Caco-2 (cell line): ENCODE measurements around the gene AGXT2. TPM values are rescaled to one million over a fixed set of nuclear protein-coding genes. Genes with fewer than 3 reads are reported as not detected.

Source experiments
- BruUV-seq: library from RNA; stranded (reverse); fragments of 400-500 nt; replicated peaks from 2 replicates; lab custom pipeline; 2021; lab: Mats Ljungman, UMichigan
- CTCF ChIA-PET: fragments of 300-600 bp; sonication (Branson Sonifier 250); formaldehyde crosslinking; loops from one replicate; lab custom pipeline; 2022; ENCODE audit warnings: antibody characterized with exemption; lab: Charles Lee
- POLR2A ChIA-PET: fragments of 300-600 bp; sonication (Branson Sonifier 250); formaldehyde crosslinking; loops from one replicate; lab custom pipeline; 2022; ENCODE audit warnings: antibody characterized with exemption; lab: Charles Lee
- DNase-seq, 2 experiments: peaks; one replicate each; pipeline versions ENCODE4 v3.0.0 to v3.0.0-alpha.2; 2020 to 2022
- H3K27me3 ChIP-seq: replicated peaks from 2 replicates; pipeline ENCODE4 v1.6.0; 2011; ENCODE audit warnings: low read length; ENCODE audit not compliant: control insufficient read depth, insufficient read depth
- H3K36me3 ChIP-seq: 2 replicates; pipeline ENCODE4 v1.5.1; 2011; ENCODE audit warnings: low read length; ENCODE audit not compliant: control insufficient read depth, insufficient read depth
- H3K4me1 ChIP-seq: fragments of 250-450 bp; sonication (Bioruptor Pico); 2 replicates; pipeline ENCODE4 v1.5.1; 2020; ENCODE audit warnings: mild to moderate bottlenecking
- H3K4me3 ChIP-seq: 2 replicates; pipeline ENCODE4 v1.5.1; 2011; ENCODE audit warnings: low read depth, mild to moderate bottlenecking, control low read depth, low read length
- H3K9me3 ChIP-seq: fragments of 250-450 bp; sonication (Bioruptor Pico); 2 replicates; pipeline ENCODE4 v1.5.1; 2020; ENCODE audit warnings: mild to moderate bottlenecking, moderate library complexity
- H3K27ac Mint-ChIP-seq: one replicate; pipeline ENCODE4 v1.8.0; 2022; ENCODE audit warnings: mixed read lengths; ENCODE audit not compliant: unreplicated experiment
- H3K27me3 Mint-ChIP-seq: one replicate; pipeline ENCODE4 v1.8.0; 2022; ENCODE audit warnings: mixed read lengths; ENCODE audit not compliant: insufficient read depth, unreplicated experiment
- H3K36me3 Mint-ChIP-seq: one replicate; pipeline ENCODE4 v1.8.0; 2022; ENCODE audit warnings: mild to moderate bottlenecking, mixed read lengths; ENCODE audit not compliant: insufficient read depth, unreplicated experiment
- H3K4me1 Mint-ChIP-seq: one replicate; pipeline ENCODE4 v1.8.0; 2022; ENCODE audit warnings: low read depth, mixed read lengths; ENCODE audit not compliant: unreplicated experiment
- H3K4me3 Mint-ChIP-seq: one replicate; pipeline ENCODE4 v1.8.0; 2022; ENCODE audit warnings: mild to moderate bottlenecking, moderate library complexity, mixed read lengths; ENCODE audit not compliant: unreplicated experiment
- H3K9me3 Mint-ChIP-seq: one replicate; pipeline ENCODE4 v1.8.0; 2022; ENCODE audit warnings: mixed read lengths; ENCODE audit not compliant: unreplicated experiment
- CTCF ChIP-seq, 2 experiments: fragments of 200-600 bp in 1 of 2; IDR thresholded peaks; 1 replicate in 1 of 2; 2 replicates in 1 of 2; pipeline versions ENCODE4 v1.5.1 to v1.8.0; 2011 to 2022; ENCODE audit warnings: antibody characterized with exemption in 1 of 2, control low read depth in 1 of 2, inconsistent platforms in 1 of 2, low read depth in 1 of 2, low read length in 1 of 2, mild to moderate bottlenecking in 1 of 2, moderate library complexity in 1 of 2; ENCODE audit not compliant: insufficient read depth in 1 of 2, severe bottlenecking in 1 of 2, unreplicated experiment in 1 of 2
- intact Hi-C: fragments of 100-400 bp; cut with micrococcal nuclease; formaldehyde crosslinking; loops from one replicate; pipeline ENCODE4 v1.10.0; 2022; ENCODE audit not compliant: unreplicated experiment
- total RNA-seq: library from RNA; stranded (reverse); gene quantifications from 2 replicates; pipeline ENCODE4 v1.2.3, GENCODE V29; 2022

Gene AGXT2
- total RNA-seq, 1 experiment from 2014 or later, result not detected

- intact Hi-C loops, result no loop called here
- POLR2A ChIA-PET, result no interaction called here
- no peak for TF ChIP-seq CTCF (IDR thresholded peaks at IDR 0.05; ENCODE audit: insufficient read depth in 1 of 2, low read depth in 1 of 2, low read length in 1 of 2, severe bottlenecking in 1 of 2, unreplicated experiment in 1 of 2)
- Mint-ChIP-seq H3K4me1 (no peaks in the 10 kb centered on the region), H3K9me3 (no peaks in the 10 kb centered on the region), H3K27ac (no peak overlapping the region), H3K36me3 (no peaks in the 10 kb centered on the region), H3K27me3 (peaks cover 2% of the 10 kb centered on the region), H3K4me3 (no peak overlapping the region)
- BruUV-seq, result no TSS peak
- Histone ChIP-seq H3K9me3 (no peaks in the 10 kb centered on the region), H3K27me3 (no peaks in the 10 kb centered on the region), H3K4me1 (no peaks in the 10 kb centered on the region), H3K4me3 (no peak overlapping the region), H3K36me3 (no peaks in the 10 kb centered on the region)
- CTCF ChIA-PET, result interaction anchor here (0.7 kb wide), 1 partner anchor 52 kb away, joined by 5 read pairs; no protein-coding TSS in a partner anchor
- no peak for DNase-seq
Observed at GRCh38 chr5:35010676-35011075, 37.1 kb downstream of the AGXT2 start.

GRCh38 chr5:35009657-35010056, 38.1 kb downstream of the AGXT2 start:
- Histone ChIP-seq H3K4me3 (no peak overlapping the region), H3K27me3 (no peaks in the 10 kb centered on the region), H3K4me1 (no peaks in the 10 kb centered on the region), H3K9me3 (no peaks in the 10 kb centered on the region), H3K36me3 (no peaks in the 10 kb centered on the region)
- intact Hi-C loops, result no loop called here
- Mint-ChIP-seq H3K27ac (no peak overlapping the region), H3K4me3 (no peak overlapping the region), H3K4me1 (no peaks in the 10 kb centered on the region), H3K36me3 (no peaks in the 10 kb centered on the region), H3K9me3 (no peaks in the 10 kb centered on the region), H3K27me3 (peaks cover 2% of the 10 kb centered on the region)
- CTCF ChIA-PET, result no interaction called here
- no peak for TF ChIP-seq CTCF (IDR thresholded peaks at IDR 0.05; ENCODE audit: insufficient read depth in 1 of 2, low read depth in 1 of 2, low read length in 1 of 2, severe bottlenecking in 1 of 2, unreplicated experiment in 1 of 2)
- DNase-seq, result no peak
- POLR2A ChIA-PET, result no interaction called here
- BruUV-seq, result no TSS peak

- no peaks in the 10 kb centered on the region for H3K27me3 ChIP-seq
- no peak for DNase-seq
- peaks cover 2% of the 10 kb centered on the region for H3K27me3 Mint-ChIP-seq
- no peak overlapping the region for H3K27ac Mint-ChIP-seq
- H3K4me3 ChIP-seq, result no peak overlapping the region
- H3K4me1 Mint-ChIP-seq, result no peaks in the 10 kb centered on the region
- no peak overlapping the region for H3K4me3 Mint-ChIP-seq
- TF ChIP-seq CTCF (IDR thresholded peaks at IDR 0.05; ENCODE audit: insufficient read depth in 1 of 2, low read depth in 1 of 2, low read length in 1 of 2, severe bottlenecking in 1 of 2, unreplicated experiment in 1 of 2), result no peak
- ChIA-PET POLR2A (no interaction called here), CTCF (no interaction called here)
- H3K9me3 Mint-ChIP-seq, result no peaks in the 10 kb centered on the region
- intact Hi-C loops, result no loop called here
- no peaks in the 10 kb centered on the region for H3K36me3 ChIP-seq
- no peaks in the 10 kb centered on the region for H3K4me1 ChIP-seq
- H3K9me3 ChIP-seq, result no peaks in the 10 kb centered on the region
- H3K36me3 Mint-ChIP-seq, result no peaks in the 10 kb centered on the region
- no TSS peak for BruUV-seq
Observed at GRCh38 chr5:35009019-35009418, 38.7 kb downstream of the AGXT2 start.
